SK-N-SH (cell line): ENCODE results near the gene WDR11. TPM values are rescaled to one million over a fixed set of nuclear protein-coding genes. Genes with fewer than 3 reads are reported as not detected.

Experiments
- CTCF ChIA-PET: fragments of 300-600, 350-600 bp; formaldehyde crosslinking; extraction: SDS; loops from one replicate; lab custom pipeline; 2021; lab: Yijun Ruan, JAX
- POLR2A ChIA-PET: fragments of 350-600 bp; sonication (Branson Sonifier 250); formaldehyde crosslinking; extraction: SDS; loops from one replicate; lab custom pipeline; 2020; ENCODE audit warnings: antibody characterized with exemption, inconsistent platforms; lab: Yijun Ruan, JAX
- DNase-seq: peaks from one replicate; pipeline ENCODE4 v3.0.0; 2012
- H2AFZ ChIP-seq: fragments of 200-600 bp; sonication (generic); 2 replicates; pipeline ENCODE4 v1.8.1; 2016; ENCODE audit warnings: antibody characterized with exemption, mild to moderate bottlenecking, low read depth
- H3F3A ChIP-seq: fragments of 200-600 bp; sonication (generic); replicated peaks from 2 replicates; pipeline ENCODE3; 2016; ENCODE audit warnings: antibody characterized with exemption, mild to moderate bottlenecking; ENCODE audit not compliant: insufficient read depth
- H3K27ac ChIP-seq, 2 experiments: fragments of 200-500 bp in 1 of 2; fragments of 200-600 bp in 1 of 2; sonication (Bioruptor generic) in 1 of 2; sonication (generic), shearing (Covaris generic) in 1 of 2; 2 replicates each; pipeline versions ENCODE4 v1.5.1 to v1.6.1; 2014 to 2016; ENCODE audit warnings: low read depth in 2 of 2, inconsistent platforms in 1 of 2, low read length in 1 of 2, mild to moderate bottlenecking in 1 of 2, mixed read lengths in 1 of 2
- H3K27me3 ChIP-seq: fragments of 200-600 bp; sonication (generic), shearing (Covaris generic); 2 replicates; pipeline ENCODE4 v1.6.1; 2016; ENCODE audit warnings: mixed run types; ENCODE audit not compliant: insufficient read depth
- H3K36me3 ChIP-seq, 2 experiments: fragments of 200-500 bp in 1 of 2; fragments of 200-600 bp in 1 of 2; sonication (Bioruptor generic) in 1 of 2; sonication (generic) in 1 of 2; replicated peaks in 1 of 2; 2 replicates each; pipeline versions ENCODE3 to v1.5.1; 2014 to 2016; ENCODE audit warnings: low read length in 1 of 2, mild to moderate bottlenecking in 1 of 2; ENCODE audit not compliant: insufficient read depth in 2 of 2, control insufficient read depth in 1 of 2
- H3K4me1 ChIP-seq, 2 experiments: fragments of 200-500 bp in 1 of 2; fragments of 200-600 bp in 1 of 2; sonication (Bioruptor generic) in 1 of 2; sonication (generic), shearing (Covaris generic) in 1 of 2; 2 replicates each; pipeline versions ENCODE4 v1.5.1 to v1.6.1; 2014 to 2016; ENCODE audit warnings: low read depth in 1 of 2, low read length in 1 of 2, mixed run types in 1 of 2; ENCODE audit not compliant: insufficient read depth in 2 of 2, control insufficient read depth in 1 of 2
- H3K4me2 ChIP-seq: fragments of 200-600 bp; sonication (generic), shearing (Covaris generic); 2 replicates; pipeline ENCODE4 v1.6.1; 2017; ENCODE audit warnings: mixed run types
- H3K4me3 ChIP-seq, 2 experiments: fragments of 200-500 bp in 1 of 2; fragments of 200-600 bp in 1 of 2; sonication (Bioruptor generic) in 1 of 2; sonication (generic), shearing (Covaris generic) in 1 of 2; 2 replicates each; pipeline versions ENCODE4 v1.5.1 to v1.8.1; 2014 to 2016; ENCODE audit warnings: low read depth in 2 of 2, inconsistent platforms in 1 of 2, low read length in 1 of 2, mild to moderate bottlenecking in 1 of 2, mixed read lengths in 1 of 2, moderate library complexity in 1 of 2
- H3K79me2 ChIP-seq: fragments of 200-600 bp; sonication (generic); 2 replicates; pipeline ENCODE4 v1.8.1; 2017; ENCODE audit warnings: mild to moderate bottlenecking; ENCODE audit not compliant: insufficient read depth
- H3K9ac ChIP-seq: fragments of 200-600 bp; sonication (generic); 2 replicates; pipeline ENCODE4 v1.6.1; 2017; ENCODE audit warnings: mixed run types
- H3K9me2 ChIP-seq: fragments of 200-600 bp; sonication (generic); 2 replicates; pipeline ENCODE4 v1.6.1; 2017; ENCODE audit warnings: mixed run types
- H3K9me3 ChIP-seq: fragments of 200-600 bp; sonication (generic); 2 replicates; pipeline ENCODE4 v1.6.1; 2017; ENCODE audit warnings: mixed run types, mild to moderate bottlenecking, moderate library complexity
- H4K20me1 ChIP-seq: fragments of 200-600 bp; sonication (generic); 2 replicates; pipeline ENCODE4 v1.6.1; 2017; ENCODE audit warnings: mild to moderate bottlenecking, mixed run types; ENCODE audit not compliant: insufficient read depth
- GATA2 ChIP-seq: sonication (generic); formaldehyde crosslinking; IDR thresholded peaks from 2 replicates; pipeline ENCODE4 v1.5.0; 2020; ENCODE audit warnings: mild to moderate bottlenecking, missing genetic modification reagents
- IRF3 ChIP-seq: fragments of 150-350 bp; IDR thresholded peaks from 2 replicates; pipeline ENCODE4 v1.6.1; 2016; ENCODE audit warnings: mild to moderate bottlenecking, low read depth, low read length
- NFIC ChIP-seq: IDR thresholded peaks from 2 replicates; pipeline ENCODE4 v1.4.0; 2012; ENCODE audit warnings: borderline replicate concordance
- POLR2AphosphoS5 ChIP-seq: IDR thresholded peaks from 2 replicates; pipeline ENCODE4 v1.6.1; 2012; ENCODE audit warnings: low read depth, low read length
- RCOR1 ChIP-seq: fragments of 150-350 bp; IDR thresholded peaks from 2 replicates; pipeline ENCODE4 v1.6.1; 2017; ENCODE audit warnings: antibody characterized with exemption, low read length
- RFX5 ChIP-seq: IDR thresholded peaks from 2 replicates; pipeline ENCODE4 v1.6.1; 2012; ENCODE audit warnings: mild to moderate bottlenecking, improper control_type of control experiment, low read length
- SMC3 ChIP-seq: IDR thresholded peaks from 2 replicates; pipeline ENCODE4 v1.6.1; 2012; ENCODE audit warnings: low read depth, low read length, improper control_type of control experiment
- WGBS: methylation state at CpG from one replicate; pipeline ENCODE4 v1.1.6; 2017; ENCODE audit warnings: low lambda C conversion rate; 5-methylcytosine and 5-hydroxymethylcytosine counted together
- polyA plus RNA-seq, 3 experiments: library from polyadenylated mRNA; depleted of rRNA; stranded (reverse); fragments of >200 nt; gene quantifications; 2 replicates each; pipeline ENCODE4 v1.2.3, GENCODE V29; 2012
- TF ChIP-seq, protein P1 (sequence below): IDR thresholded peaks from 2 replicates; pipeline ENCODE4; 2012
- TF ChIP-seq, protein P2 (sequence below): IDR thresholded peaks from 2 replicates; pipeline ENCODE4 v1.4.0; 2012; ENCODE audit warnings: low read depth
- TF ChIP-seq, protein P3 (sequence below): IDR thresholded peaks from 2 replicates; pipeline ENCODE4 v1.6.1; 2012; ENCODE audit warnings: mild to moderate bottlenecking, low read depth, low read length, moderate library complexity

Gene WDR11
- polyA plus RNA-seq, 1 of the 3 experiments (the other 2 are of a cell fraction) = 35.1 TPM

DNA sequence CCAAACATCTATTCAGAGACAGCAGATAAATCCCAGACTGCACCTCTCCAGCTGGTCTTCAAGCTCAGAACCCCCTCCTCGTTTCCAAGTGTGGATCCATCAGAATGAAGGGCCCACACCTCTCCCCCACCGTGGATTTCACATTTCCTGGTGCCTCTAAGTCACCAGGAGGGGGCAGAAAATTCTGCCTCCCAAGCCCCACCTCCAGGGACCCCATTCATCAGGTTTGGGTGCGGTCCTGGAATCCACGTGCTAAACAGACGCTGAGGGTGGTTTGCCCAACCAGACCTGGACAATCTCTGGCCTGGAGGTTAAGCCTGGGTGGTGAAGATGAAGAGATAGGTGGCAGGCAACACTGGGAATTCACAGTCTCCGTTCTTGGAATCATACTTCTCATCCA lies 92.4 kb downstream of the WDR11 start:
- no peak overlapping the region for H3K4me3 ChIP-seq
- H3K27ac ChIP-seq = no peak overlapping the region
- no peak overlapping the region for H2AFZ ChIP-seq
- no peaks in the 10 kb centered on the region for H3F3A ChIP-seq
- no peaks in the 10 kb centered on the region for H3K9me3 ChIP-seq
- H3K9me2 ChIP-seq = no peaks in the 10 kb centered on the region
- CTCF ChIA-PET = interaction anchor here (0.7 to 6.1 kb wide), 35 partner anchors 9 to 957 kb away, joined by 3 to 50 read pairs (median 4); partner anchors contain the start of gene FGFR2
- no peaks in the 10 kb centered on the region for H3K27me3 ChIP-seq
- no peak overlapping the region for H3K4me2 ChIP-seq
- 57% methylated on average over 5 of the region's 6 CpGs for WGBS
- TF ChIP-seq NFIC (no peak), RCOR1 (no peak), RFX5 (no peak), POLR2AphosphoS5 (no peak), IRF3 (no peak)
- TF ChIP-seq, protein P1, sequence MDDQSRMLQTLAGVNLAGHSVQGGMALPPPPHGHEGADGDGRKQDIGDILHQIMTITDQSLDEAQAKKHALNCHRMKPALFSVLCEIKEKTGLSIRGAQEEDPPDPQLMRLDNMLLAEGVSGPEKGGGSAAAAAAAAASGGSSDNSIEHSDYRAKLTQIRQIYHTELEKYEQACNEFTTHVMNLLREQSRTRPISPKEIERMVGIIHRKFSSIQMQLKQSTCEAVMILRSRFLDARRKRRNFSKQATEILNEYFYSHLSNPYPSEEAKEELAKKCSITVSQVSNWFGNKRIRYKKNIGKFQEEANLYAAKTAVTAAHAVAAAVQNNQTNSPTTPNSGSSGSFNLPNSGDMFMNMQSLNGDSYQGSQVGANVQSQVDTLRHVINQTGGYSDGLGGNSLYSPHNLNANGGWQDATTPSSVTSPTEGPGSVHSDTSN = no peak
- TF ChIP-seq, protein P2, sequence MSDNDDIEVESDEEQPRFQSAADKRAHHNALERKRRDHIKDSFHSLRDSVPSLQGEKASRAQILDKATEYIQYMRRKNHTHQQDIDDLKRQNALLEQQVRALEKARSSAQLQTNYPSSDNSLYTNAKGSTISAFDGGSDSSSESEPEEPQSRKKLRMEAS = no peak
- TF ChIP-seq, protein P3, sequence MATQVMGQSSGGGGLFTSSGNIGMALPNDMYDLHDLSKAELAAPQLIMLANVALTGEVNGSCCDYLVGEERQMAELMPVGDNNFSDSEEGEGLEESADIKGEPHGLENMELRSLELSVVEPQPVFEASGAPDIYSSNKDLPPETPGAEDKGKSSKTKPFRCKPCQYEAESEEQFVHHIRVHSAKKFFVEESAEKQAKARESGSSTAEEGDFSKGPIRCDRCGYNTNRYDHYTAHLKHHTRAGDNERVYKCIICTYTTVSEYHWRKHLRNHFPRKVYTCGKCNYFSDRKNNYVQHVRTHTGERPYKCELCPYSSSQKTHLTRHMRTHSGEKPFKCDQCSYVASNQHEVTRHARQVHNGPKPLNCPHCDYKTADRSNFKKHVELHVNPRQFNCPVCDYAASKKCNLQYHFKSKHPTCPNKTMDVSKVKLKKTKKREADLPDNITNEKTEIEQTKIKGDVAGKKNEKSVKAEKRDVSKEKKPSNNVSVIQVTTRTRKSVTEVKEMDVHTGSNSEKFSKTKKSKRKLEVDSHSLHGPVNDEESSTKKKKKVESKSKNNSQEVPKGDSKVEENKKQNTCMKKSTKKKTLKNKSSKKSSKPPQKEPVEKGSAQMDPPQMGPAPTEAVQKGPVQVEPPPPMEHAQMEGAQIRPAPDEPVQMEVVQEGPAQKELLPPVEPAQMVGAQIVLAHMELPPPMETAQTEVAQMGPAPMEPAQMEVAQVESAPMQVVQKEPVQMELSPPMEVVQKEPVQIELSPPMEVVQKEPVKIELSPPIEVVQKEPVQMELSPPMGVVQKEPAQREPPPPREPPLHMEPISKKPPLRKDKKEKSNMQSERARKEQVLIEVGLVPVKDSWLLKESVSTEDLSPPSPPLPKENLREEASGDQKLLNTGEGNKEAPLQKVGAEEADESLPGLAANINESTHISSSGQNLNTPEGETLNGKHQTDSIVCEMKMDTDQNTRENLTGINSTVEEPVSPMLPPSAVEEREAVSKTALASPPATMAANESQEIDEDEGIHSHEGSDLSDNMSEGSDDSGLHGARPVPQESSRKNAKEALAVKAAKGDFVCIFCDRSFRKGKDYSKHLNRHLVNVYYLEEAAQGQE = no peak
- POLR2A ChIA-PET = no interaction called here
- no peaks in the 10 kb centered on the region for H4K20me1 ChIP-seq
- H3K79me2 ChIP-seq = no peaks in the 10 kb centered on the region
- DNase-seq = peak; percentile 36
- peaks cover 0 to 3% of the 10 kb centered on the region in 2 experiments; a peak in 1 of 4 replicates for H3K4me1 ChIP-seq
- no peak overlapping the region for H3K9ac ChIP-seq
- no peaks in the 10 kb centered on the region for H3K36me3 ChIP-seq

DNA sequence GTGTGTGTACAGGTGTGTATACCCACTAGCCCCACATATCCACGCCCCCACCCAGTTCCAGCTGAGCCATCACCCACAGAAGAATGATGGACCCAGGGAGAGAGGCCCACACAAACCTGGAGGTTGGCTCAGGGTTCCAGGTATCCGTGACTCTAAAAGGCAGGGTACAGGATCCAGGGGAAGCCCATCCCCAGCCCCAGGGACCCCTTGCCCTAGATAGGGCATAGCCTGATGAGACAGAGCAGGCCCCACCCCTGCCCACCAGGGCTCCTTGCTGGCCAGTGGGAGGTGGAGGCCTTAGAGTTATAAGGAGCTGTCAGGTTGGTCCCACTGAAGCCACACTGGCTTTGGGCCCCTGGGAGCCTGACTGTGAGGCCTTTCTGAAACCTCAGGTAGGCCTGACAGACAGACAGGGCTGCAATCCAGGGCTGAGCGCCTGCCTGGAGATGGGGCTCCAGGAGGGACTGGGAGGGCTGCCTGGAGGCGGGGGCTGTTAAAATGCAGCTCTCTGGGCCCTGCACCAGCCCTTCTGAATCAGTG lies 93.5 kb downstream of the WDR11 start:
- no peaks in the 10 kb centered on the region for H4K20me1 ChIP-seq
- H2AFZ ChIP-seq = no peak overlapping the region
- ChIA-PET POLR2A (no interaction called here), CTCF (interaction anchor here (1.0 to 6.1 kb wide), 4 partner anchors 653 to 956 kb away, joined by 3 to 50 read pairs (median 24); partner anchors contain the start of gene FGFR2)
- no peak overlapping the region for H3K9ac ChIP-seq
- DNase-seq = no peak
- no peaks in the 10 kb centered on the region for H3F3A ChIP-seq
- WGBS = 52% methylated on average over 2 of the region's 4 CpGs
- H3K4me1 ChIP-seq = peaks cover 0 to 3% of the 10 kb centered on the region in 2 experiments; a peak in 1 of 4 replicates
- H3K27ac ChIP-seq = no peak overlapping the region
- H3K27me3 ChIP-seq = no peaks in the 10 kb centered on the region
- no peaks in the 10 kb centered on the region for H3K9me2 ChIP-seq
- H3K9me3 ChIP-seq = no peaks in the 10 kb centered on the region
- H3K36me3 ChIP-seq = no peaks in the 10 kb centered on the region
- H3K4me3 ChIP-seq = no peak overlapping the region
- no peak overlapping the region for H3K4me2 ChIP-seq
- H3K79me2 ChIP-seq = no peaks in the 10 kb centered on the region
- TF ChIP-seq RCOR1 (no peak), GATA2 (CRISPR knock-in tag) (no peak), NFIC (no peak), SMC3 (no peak)
